CD4-positive, alpha-beta T cell (primary cell): ENCODE results near the gene MYO1C. TPM values are rescaled to one million over a fixed set of nuclear protein-coding genes. Genes with fewer than 3 reads are reported as not detected.

Experiments used
- ATAC-seq: fragments of 200-7000 bp; cut with Tn5 transposase; one replicate; pipeline ENCODE4 v1.10.0; 2022; ENCODE audit warnings: mild to moderate bottlenecking; ENCODE audit not compliant: poor library complexity
- CTCF ChIA-PET: fragments of 350-600 bp; sonication (Branson Sonifier 250); formaldehyde crosslinking; loops from one replicate; lab custom pipeline; 2021; ENCODE audit warnings: antibody characterized with exemption, inconsistent platforms; lab: Charles Lee
- POLR2A ChIA-PET: fragments of 350-600 bp; sonication (Branson Sonifier 250); formaldehyde crosslinking; loops from one replicate; lab custom pipeline; 2021; ENCODE audit warnings: antibody characterized with exemption, inconsistent platforms; lab: Charles Lee
- DNase-seq, 14 experiments: peaks; one replicate each; pipeline ENCODE4 v3.0.0-alpha.2; 2013 to 2020; ENCODE audit warnings: mixed read lengths in 2 of 14
- H3K27ac ChIP-seq, 2 donors: one replicate each; pipeline versions ENCODE4 v1.5.1 to v1.7.0; 2013; ENCODE audit warnings: low read length in 2 of 2, low read depth in 1 of 2, mild to moderate bottlenecking in 1 of 2
- H3K27me3 ChIP-seq, 2 experiments: 1 replicate in 1 of 2; 2 replicates in 1 of 2; pipeline versions ENCODE4 v1.6.1 to v1.7.0; 2013; ENCODE audit warnings: low read length in 2 of 2, control low read depth in 1 of 2, mild to moderate bottlenecking in 1 of 2, moderate library complexity in 1 of 2; ENCODE audit not compliant: insufficient read depth in 2 of 2, control insufficient read depth in 1 of 2
- H3K36me3 ChIP-seq: one replicate; pipeline ENCODE4 v1.6.1; 2013; ENCODE audit warnings: low read length, control low read depth; ENCODE audit not compliant: insufficient read depth
- H3K4me1 ChIP-seq: one replicate; pipeline ENCODE4 v1.6.1; 2013; ENCODE audit warnings: low read length, control low read depth; ENCODE audit not compliant: insufficient read depth
- H3K4me3 ChIP-seq: one replicate; pipeline ENCODE4 v1.5.1; 2013; ENCODE audit warnings: mild to moderate bottlenecking, low read length, moderate library complexity
- H3K9me3 ChIP-seq, 2 experiments: 1 replicate in 1 of 2; 2 replicates in 1 of 2; pipeline versions ENCODE4 v1.6.1 to v1.7.0; 2013; ENCODE audit warnings: low read length in 2 of 2, mild to moderate bottlenecking in 2 of 2, control low read depth in 1 of 2, moderate library complexity in 1 of 2; ENCODE audit not compliant: control insufficient read depth in 1 of 2, insufficient read depth in 1 of 2
- H3K27ac Mint-ChIP-seq: one replicate; pipeline ENCODE4 v1.8.0; 2020; ENCODE audit warnings: mixed read lengths
- H3K27me3 Mint-ChIP-seq: one replicate; pipeline ENCODE4 v1.8.0; 2021; ENCODE audit warnings: mixed read lengths
- H3K36me3 Mint-ChIP-seq: one replicate; pipeline ENCODE4 v1.8.0; 2021; ENCODE audit warnings: low read depth, mixed read lengths
- H3K4me1 Mint-ChIP-seq: one replicate; pipeline ENCODE4 v1.8.0; 2021; ENCODE audit warnings: low read depth, mixed read lengths
- H3K4me3 Mint-ChIP-seq: one replicate; pipeline ENCODE4 v1.8.0; 2020; ENCODE audit warnings: mild to moderate bottlenecking, mixed read lengths
- H3K9me3 Mint-ChIP-seq: one replicate; pipeline ENCODE4 v1.8.0; 2020; ENCODE audit warnings: mixed read lengths
- CTCF ChIP-seq: fragments of 200-600 bp; IDR thresholded peaks from one replicate; pipeline ENCODE4 v1.8.0; 2022; ENCODE audit warnings: antibody characterized with exemption, mild to moderate bottlenecking
- intact Hi-C, 2 experiments: fragments of 100-400 bp; cut with DNase I in 1 of 2; cut with micrococcal nuclease in 1 of 2; formaldehyde crosslinking; loops; one replicate each; pipeline versions ENCODE4 v1.15.1 to v1.9.0; 2023 to 2025; cut with DNase I, micrococcal nuclease
- total RNA-seq, 174 experiments: library from RNA in 2 of 174; stranded (reverse) in 2 of 174; gene quantifications; one replicate each; pipeline ENCODE4 v1.2.3 and lab custom pipeline; 2021 to 2026

The MYO1C gene
- total RNA-seq, 2 experiments from 2014 or later, result 21.0 to 24.7 TPM

DNA sequence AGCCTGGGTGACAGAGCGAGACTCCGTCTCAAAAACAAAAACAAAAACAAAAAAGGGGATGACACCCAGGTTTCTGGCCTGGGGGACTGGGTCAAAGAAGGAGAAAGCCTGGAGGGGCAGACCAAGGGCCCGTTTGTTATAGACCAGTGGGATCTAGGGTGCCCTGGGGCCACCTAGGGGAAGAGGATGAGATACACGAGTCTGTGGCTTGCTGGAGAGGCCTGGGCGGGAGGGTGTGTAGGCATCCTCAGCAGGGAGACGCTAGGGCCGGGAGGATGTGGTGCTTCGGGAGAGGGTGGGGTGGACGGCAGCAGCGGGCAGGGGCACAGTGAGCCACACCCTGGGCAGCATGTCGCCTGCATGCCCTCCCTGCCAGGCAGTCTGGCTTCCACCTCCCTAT lies 19.3 kb downstream of the MYO1C start:
- ATAC-seq (peak; percentile 58), DNase-seq (peak in 6 of 14 experiments; percentile 26 to 57 (median 42))
- ChIA-PET CTCF (interaction anchor here (1.2 kb wide), 1 partner anchor 108 kb away, joined by 5 read pairs; no protein-coding TSS in a partner anchor), POLR2A (no interaction called here)
- Histone ChIP-seq H3K9me3 (peaks cover 0 to 7% of the 10 kb centered on the region in 2 experiments), H3K27ac (no peak overlapping the region), H3K36me3 (peaks cover 28% of the 10 kb centered on the region), H3K4me1 (peaks cover 12% of the 10 kb centered on the region), H3K27me3 (no peaks in the 10 kb centered on the region), H3K4me3 (no peak overlapping the region)
- intact Hi-C loops, result loop anchor here (1.0 to 2.0 kb wide), 2 partner anchors 108 kb away; no protein-coding TSS in a partner anchor
- no peak overlapping the region for H3K4me3 Mint-ChIP-seq
- peaks cover 26% of the 10 kb centered on the region for H3K36me3 Mint-ChIP-seq
- peaks cover 19% of the 10 kb centered on the region for H3K4me1 Mint-ChIP-seq
- H3K27ac Mint-ChIP-seq, result peak overlapping the region; percentile 69
- H3K27me3 Mint-ChIP-seq, result no peaks in the 10 kb centered on the region
- TF ChIP-seq CTCF, result no peak
- H3K9me3 Mint-ChIP-seq, result no peaks in the 10 kb centered on the region

DNA sequence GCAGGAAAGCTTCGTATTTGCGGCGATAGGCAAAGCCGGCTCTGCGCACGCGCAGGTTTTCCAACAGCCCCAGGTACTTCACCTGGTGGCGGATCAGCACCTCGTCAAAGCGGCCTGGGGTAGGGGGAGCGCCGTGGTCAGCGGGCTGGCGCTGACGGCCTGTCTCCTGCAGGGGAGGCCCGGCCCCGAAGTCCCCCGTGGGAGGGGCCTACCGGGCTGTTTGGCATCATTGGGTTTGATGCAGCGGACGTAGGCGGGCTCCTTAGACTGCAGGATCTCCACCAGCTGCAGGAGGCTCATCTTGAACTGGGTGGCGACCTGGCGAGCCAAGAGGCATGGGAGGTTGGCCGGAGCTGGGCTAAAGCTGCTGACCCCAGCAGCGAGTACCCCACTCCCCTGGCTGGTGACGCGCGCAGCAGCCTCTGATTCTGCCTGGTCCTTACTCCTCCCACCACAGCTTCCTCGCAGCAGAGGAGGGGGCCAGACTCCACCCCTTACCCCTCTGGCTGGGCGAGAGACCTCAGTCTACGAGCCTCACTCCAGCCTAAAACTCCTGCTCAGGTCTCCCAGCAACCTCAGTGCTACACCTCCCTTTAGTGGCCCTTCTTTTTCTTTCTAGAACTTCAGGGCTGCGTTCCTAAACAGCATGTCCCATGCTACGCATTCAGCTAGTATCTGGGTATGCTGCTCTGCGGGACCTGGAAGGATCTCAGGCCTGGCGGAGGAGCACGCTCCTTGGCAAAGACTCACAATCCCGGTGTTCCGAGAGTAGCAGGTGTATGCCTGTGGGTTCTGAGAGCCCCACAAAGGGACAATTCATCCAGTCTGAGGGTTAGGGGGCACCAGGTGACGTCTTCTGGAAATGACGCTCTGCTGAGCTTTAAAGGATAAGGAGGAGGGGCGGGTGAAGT lies 20.3 kb downstream of the MYO1C start:
- ChIA-PET CTCF (interaction anchor here (1.2 kb wide), 1 partner anchor 107 kb away, joined by 5 read pairs; no protein-coding TSS in a partner anchor), POLR2A (no interaction called here)
- Histone ChIP-seq H3K27ac (no peak overlapping the region), H3K36me3 (peaks cover 22% of the 10 kb centered on the region), H3K27me3 (no peaks in the 10 kb centered on the region), H3K4me1 (peaks cover 12% of the 10 kb centered on the region), H3K4me3 (no peak overlapping the region), H3K9me3 (peaks cover 0 to 7% of the 10 kb centered on the region in 2 experiments)
- ATAC-seq (no peak), DNase-seq (peak in 1 of 14 experiments; percentile 20)
- no peaks in the 10 kb centered on the region for H3K27me3 Mint-ChIP-seq
- TF ChIP-seq CTCF, result no peak
- no peak overlapping the region for H3K27ac Mint-ChIP-seq
- no peaks in the 10 kb centered on the region for H3K9me3 Mint-ChIP-seq
- peaks cover 30% of the 10 kb centered on the region for H3K36me3 Mint-ChIP-seq
- H3K4me1 Mint-ChIP-seq, result peaks cover 19% of the 10 kb centered on the region
- no peak overlapping the region for H3K4me3 Mint-ChIP-seq
- intact Hi-C loops, result loop anchor here in 1 of 2 experiments (2.0 kb wide), 1 partner anchor 107 kb away; no protein-coding TSS in a partner anchor

DNA sequence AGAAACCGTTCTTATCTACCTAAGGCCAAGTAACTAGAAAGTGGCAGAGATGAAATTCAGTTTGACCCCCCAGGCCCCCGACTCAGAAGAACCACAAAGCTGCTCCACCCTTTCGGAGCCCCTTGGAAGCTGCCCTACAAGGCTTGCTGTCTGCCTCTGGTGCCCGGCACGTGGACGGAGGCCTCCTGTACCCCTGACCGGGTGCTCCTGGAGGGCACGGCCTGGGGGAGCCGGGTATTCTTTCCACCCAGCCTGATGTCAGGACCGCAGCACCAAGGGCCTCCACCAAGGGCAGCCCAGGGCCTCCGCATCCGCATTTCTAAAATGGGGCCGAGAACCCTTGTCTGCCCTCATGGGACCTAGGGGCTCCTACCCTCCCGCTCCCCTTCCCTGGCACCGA lies 21.0 kb downstream of the MYO1C start:
- Histone ChIP-seq H3K9me3 (peaks cover 0 to 7% of the 10 kb centered on the region in 2 experiments), H3K27me3 (no peaks in the 10 kb centered on the region), H3K27ac (no peak overlapping the region), H3K4me1 (peaks cover 12% of the 10 kb centered on the region), H3K4me3 (no peak overlapping the region), H3K36me3 (peaks cover 22% of the 10 kb centered on the region)
- ATAC-seq (no peak), DNase-seq (no peak)
- intact Hi-C loops, result no loop called here
- Mint-ChIP-seq H3K4me3 (no peak overlapping the region), H3K36me3 (peaks cover 30% of the 10 kb centered on the region), H3K27me3 (no peaks in the 10 kb centered on the region), H3K27ac (no peak overlapping the region), H3K4me1 (peaks cover 19% of the 10 kb centered on the region), H3K9me3 (no peaks in the 10 kb centered on the region)
- TF ChIP-seq CTCF, result no peak
- ChIA-PET POLR2A (no interaction called here), CTCF (no interaction called here)
